SJCRH30 (cell line): Measurements from ENCODE around the gene MYO7A. TPM values are rescaled to one million over a fixed set of nuclear protein-coding genes. Genes with fewer than 3 reads are reported as not detected.

Experiments
- DNase-seq, 2 experiments: peaks; one replicate each; pipeline ENCODE4 v3.0.0-alpha.2; 2015 to 2020
- H3K27ac ChIP-seq: fragments of 250-450 bp; sonication (Bioruptor Pico); 2 replicates; pipeline ENCODE4 v1.5.1; 2020; ENCODE audit warnings: mild to moderate bottlenecking, moderate library complexity
- H3K27me3 ChIP-seq: fragments of 250-450 bp; sonication (Bioruptor Pico); 2 replicates; pipeline ENCODE4 v1.5.1; 2020; ENCODE audit warnings: mild to moderate bottlenecking, moderate library complexity
- H3K36me3 ChIP-seq: fragments of 250-450 bp; sonication (Bioruptor Pico); 2 replicates; pipeline ENCODE4 v1.5.1; 2020; ENCODE audit warnings: mild to moderate bottlenecking, moderate library complexity
- H3K4me1 ChIP-seq: fragments of 250-450 bp; sonication (Bioruptor Pico); 2 replicates; pipeline ENCODE4 v1.5.1; 2020; ENCODE audit warnings: mild to moderate bottlenecking, moderate library complexity
- H3K4me3 ChIP-seq: fragments of 250-450 bp; sonication (Bioruptor Pico); 2 replicates; pipeline ENCODE4 v1.5.1; 2020; ENCODE audit warnings: mild to moderate bottlenecking, moderate library complexity
- H3K9me3 ChIP-seq: fragments of 250-450 bp; sonication (Bioruptor Pico); replicated peaks from 2 replicates; pipeline ENCODE4 v1.5.1; 2020; ENCODE audit warnings: mild to moderate bottlenecking, moderate library complexity
- total RNA-seq: library from RNA; depleted of rRNA; stranded (reverse); fragments of >200 nt; shearing (Covaris generic); gene quantifications from 2 replicates; pipeline ENCODE4 v1.2.3, GENCODE V29; 2014

Gene MYO7A
- total RNA-seq, 1 experiment from 2014 or later: 4.5 TPM

DNA sequence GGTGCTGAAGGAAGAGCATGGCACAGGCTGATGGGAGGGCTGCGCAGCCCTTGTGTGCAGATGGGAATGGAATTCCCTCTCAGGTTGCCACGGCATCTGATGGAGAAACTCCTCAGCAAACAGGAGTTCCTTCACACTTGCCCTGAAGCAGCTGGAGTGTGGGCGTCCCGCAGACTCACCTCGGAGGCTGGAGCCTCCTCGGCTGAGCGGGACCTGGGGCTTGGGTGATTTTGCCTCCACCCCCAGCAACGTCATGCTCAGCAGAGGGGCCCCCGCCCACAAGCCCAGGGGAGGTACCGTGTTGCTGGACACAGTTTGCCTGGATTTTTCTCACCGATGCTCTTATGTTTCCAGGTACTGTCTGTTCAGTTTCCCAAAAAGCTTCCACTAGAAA, 63.4 kb downstream of the MYO7A start:
- Histone ChIP-seq H3K27ac (no peak overlapping the region), H3K4me1 (peaks cover 13% of the 10 kb centered on the region; the same call in 1 of the 2 replicates), H3K4me3 (no peak overlapping the region), H3K27me3 (no peaks in the 10 kb centered on the region), H3K36me3 (no peaks in the 10 kb centered on the region), H3K9me3 (no peaks in the 10 kb centered on the region)
- DNase-seq: no peak

- Histone ChIP-seq H3K4me3 (no peak overlapping the region), H3K9me3 (no peaks in the 10 kb centered on the region)
- DNase-seq: peak in 1 of 2 experiments; percentile 19
These were observed 63.9 kb downstream of the MYO7A start for GRCh38 chr11:77191823-77192495.

DNA sequence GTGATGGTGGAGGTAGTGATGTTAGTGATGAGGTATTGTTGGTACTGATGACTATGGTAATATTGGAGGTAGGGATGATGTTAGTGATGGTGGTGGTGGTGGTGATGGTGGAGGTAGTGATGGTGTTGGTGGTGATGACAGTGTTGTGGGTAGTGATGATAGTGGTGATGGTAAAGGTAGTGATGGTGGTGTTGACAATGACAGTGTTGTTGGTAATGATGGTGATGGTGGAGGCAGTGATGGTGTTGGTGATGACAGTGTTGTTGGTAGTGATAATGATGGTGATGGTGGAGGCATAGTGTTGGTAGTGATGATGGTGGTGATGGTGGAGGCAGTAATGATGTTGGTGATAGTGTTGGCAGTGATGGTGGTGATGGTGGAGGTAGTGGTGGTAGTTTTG, 65.1 kb downstream of the MYO7A start:
- Histone ChIP-seq H3K9me3 (no peaks in the 10 kb centered on the region), H3K4me3 (no peak overlapping the region), H3K27ac (no peak overlapping the region)

More at GRCh38 chr11:77191823-77192495, 63.9 kb downstream of the MYO7A start:
- Histone ChIP-seq H3K4me1 (peaks cover 13% of the 10 kb centered on the region; the same call in 1 of the 2 replicates), H3K27me3 (no peaks in the 10 kb centered on the region), H3K36me3 (no peaks in the 10 kb centered on the region), H3K27ac (no peak overlapping the region)

GRCh38 chr11:77193911-77194830, 66.1 kb downstream of the MYO7A start:
- Histone ChIP-seq H3K27ac (no peak overlapping the region), H3K4me1 (peaks cover 9% of the 10 kb centered on the region; the same call in 1 of the 2 replicates), H3K27me3 (no peaks in the 10 kb centered on the region), H3K9me3 (no peaks in the 10 kb centered on the region), H3K36me3 (no peaks in the 10 kb centered on the region), H3K4me3 (no peak overlapping the region)
- no peak for DNase-seq

More for the DNA sequence above, 65.1 kb downstream of the MYO7A start:
- H3K27me3 ChIP-seq: no peaks in the 10 kb centered on the region
- peaks cover 13% of the 10 kb centered on the region; the same call in 1 of the 2 replicates for H3K4me1 ChIP-seq
- no peak for DNase-seq
- H3K36me3 ChIP-seq: no peaks in the 10 kb centered on the region

GRCh38 chr11:77195071-77195755, 67.2 kb downstream of the MYO7A start:
- no peaks in the 10 kb centered on the region for H3K27me3 ChIP-seq
- no peak overlapping the region for H3K27ac ChIP-seq
- H3K36me3 ChIP-seq: no peaks in the 10 kb centered on the region
- H3K4me3 ChIP-seq: no peak overlapping the region
- peak; percentile 54 for DNase-seq
- H3K9me3 ChIP-seq: no peaks in the 10 kb centered on the region
- H3K4me1 ChIP-seq: peaks cover 6% of the 10 kb centered on the region; the same call in 1 of the 2 replicates

DNA sequence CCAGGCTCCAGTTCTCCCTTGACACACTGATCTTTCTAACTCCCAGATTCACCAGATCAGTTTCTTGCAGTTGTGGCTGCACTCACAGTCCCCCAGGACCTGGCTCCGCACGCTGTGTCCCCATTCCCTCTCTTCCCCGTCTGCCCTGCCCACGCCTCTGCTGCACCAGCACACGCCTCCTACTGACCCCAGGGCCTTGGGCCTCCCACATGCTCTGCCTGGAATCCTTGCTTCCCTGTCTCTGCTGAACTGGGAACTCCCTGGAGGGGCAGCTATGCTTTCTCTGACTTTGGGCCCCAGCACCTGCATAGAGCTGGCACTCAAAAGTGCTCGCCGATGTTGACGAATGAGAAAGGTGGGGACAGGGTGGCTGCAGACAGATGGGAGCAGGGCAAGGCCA, 68.9 kb downstream of the MYO7A start:
- no peaks in the 10 kb centered on the region for H3K9me3 ChIP-seq
- no peak overlapping the region for H3K27ac ChIP-seq
- no peak for DNase-seq
- H3K36me3 ChIP-seq: no peaks in the 10 kb centered on the region
- no peaks in the 10 kb centered on the region for H3K27me3 ChIP-seq
- H3K4me3 ChIP-seq: no peak overlapping the region
- H3K4me1 ChIP-seq: peaks cover 6% of the 10 kb centered on the region; the same call in 1 of the 2 replicates

DNA sequence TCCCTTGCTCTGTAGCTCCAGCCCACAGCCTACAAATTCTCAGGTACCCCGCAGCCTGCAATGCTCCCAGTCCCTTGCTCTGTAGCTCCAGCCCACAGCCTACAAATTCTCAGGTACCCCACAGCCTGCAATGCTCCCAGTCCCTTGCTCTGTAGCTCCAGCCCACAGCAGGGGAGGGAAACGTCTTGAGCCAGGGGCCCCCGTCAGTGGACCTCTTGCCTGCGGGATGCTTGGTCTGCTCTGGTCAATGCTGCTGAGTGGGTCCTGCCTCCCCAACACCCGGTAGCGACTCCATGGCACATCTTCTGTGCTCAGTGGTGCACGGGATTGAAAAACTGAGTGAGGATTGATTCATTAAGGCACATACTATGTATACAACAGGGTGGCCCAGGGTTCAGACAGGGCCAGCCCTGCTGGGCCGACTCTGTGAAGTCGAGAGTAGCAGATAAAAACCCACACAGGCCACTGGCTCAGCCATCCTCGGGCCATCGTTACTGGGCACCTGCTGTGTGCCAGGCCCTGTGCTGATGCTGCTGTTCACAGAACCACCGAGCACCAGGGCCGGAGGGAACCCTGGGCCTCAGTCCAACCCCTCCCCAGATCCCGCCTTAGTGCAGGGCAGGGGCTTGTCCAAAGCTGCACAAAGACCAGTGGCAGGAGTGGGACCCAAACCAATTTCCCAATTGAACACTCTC, 69.7 kb downstream of the MYO7A start:
- Histone ChIP-seq H3K36me3 (no peaks in the 10 kb centered on the region), H3K4me3 (no peak overlapping the region), H3K27me3 (no peaks in the 10 kb centered on the region), H3K4me1 (peaks cover 6% of the 10 kb centered on the region; the same call in 1 of the 2 replicates), H3K27ac (no peak overlapping the region), H3K9me3 (no peaks in the 10 kb centered on the region)
- no peak for DNase-seq

DNA sequence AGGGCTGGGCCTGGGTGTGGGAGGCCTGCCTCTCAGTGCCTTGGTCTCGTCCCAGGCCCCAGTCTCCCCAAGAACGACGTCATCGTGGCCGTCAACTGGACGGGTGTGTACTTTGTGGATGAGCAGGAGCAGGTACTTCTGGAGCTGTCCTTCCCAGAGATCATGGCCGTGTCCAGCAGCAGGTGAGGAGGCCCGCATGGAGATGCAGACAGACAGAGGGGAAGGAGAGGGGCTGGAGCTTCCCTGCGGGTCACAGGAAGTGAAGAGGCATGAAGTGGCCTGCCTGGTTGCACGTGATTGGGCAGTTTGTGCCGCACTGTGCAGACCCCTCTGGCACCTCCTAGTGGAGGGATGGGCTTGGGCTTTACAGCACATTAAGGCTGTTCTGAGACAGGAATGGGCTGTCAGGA, 70.4 kb downstream of the MYO7A start:
- Histone ChIP-seq H3K9me3 (no peaks in the 10 kb centered on the region), H3K36me3 (no peaks in the 10 kb centered on the region), H3K27me3 (no peaks in the 10 kb centered on the region), H3K27ac (no peak overlapping the region), H3K4me1 (peaks cover 6% of the 10 kb centered on the region; the same call in 1 of the 2 replicates), H3K4me3 (no peak overlapping the region)
- DNase-seq: peak; percentile 49 to 68

- Histone ChIP-seq H3K4me1 (peaks cover 6% of the 10 kb centered on the region; the same call in 1 of the 2 replicates), H3K9me3 (no peaks in the 10 kb centered on the region), H3K36me3 (no peaks in the 10 kb centered on the region), H3K4me3 (no peak overlapping the region), H3K27ac (no peak overlapping the region), H3K27me3 (no peaks in the 10 kb centered on the region)
- no peak for DNase-seq
These were observed 71.2 kb downstream of the MYO7A start for GRCh38 chr11:77199137-77199745.

DNA sequence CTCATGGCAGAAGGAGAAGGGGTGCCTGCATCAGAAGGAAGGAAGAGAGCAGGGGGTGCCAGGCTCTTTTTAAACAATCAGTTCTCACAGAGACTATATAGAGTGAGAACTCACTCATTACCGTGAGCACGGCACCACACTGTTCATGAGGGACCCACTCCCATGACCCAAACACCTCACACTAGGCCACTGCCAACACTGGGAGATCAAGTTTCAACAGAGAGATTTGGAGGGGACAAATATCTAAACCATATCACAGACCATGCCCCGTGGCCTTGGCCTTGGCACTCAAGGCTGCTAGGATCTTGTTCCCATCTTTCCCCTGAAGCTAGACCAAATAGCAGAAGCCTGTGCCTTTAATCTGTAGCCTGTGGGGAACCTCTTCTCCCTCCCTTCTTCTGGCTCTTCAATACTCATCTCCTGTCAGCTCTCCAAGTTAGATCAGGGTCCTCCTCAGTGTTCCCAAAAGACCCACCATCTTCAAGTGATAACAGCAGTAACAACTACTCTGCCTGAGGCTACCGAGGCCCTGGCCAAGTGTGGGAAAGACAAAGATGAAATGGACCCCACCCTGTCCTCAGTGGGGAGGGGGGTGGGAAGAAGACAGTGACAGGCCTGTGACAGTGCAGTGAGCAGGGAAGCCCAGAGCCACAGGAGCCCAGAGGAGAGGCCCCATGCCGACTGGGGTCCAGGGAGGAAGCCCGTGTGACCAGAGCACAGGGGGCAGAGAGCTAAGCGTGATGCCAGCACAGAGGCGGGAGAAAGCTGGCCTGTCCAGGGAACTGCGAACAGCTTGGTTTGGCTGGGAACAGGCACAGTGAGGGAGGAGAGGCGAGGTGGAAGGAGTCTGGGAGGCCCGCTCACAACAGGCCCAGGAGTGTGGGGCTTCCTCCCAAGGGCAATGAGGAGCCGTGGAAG, 72.6 kb downstream of the MYO7A start:
- Histone ChIP-seq H3K27ac (no peak overlapping the region), H3K27me3 (no peaks in the 10 kb centered on the region), H3K36me3 (no peaks in the 10 kb centered on the region), H3K4me1 (peaks cover under 1% of the 10 kb centered on the region; the same call in 1 of the 2 replicates), H3K9me3 (no peaks in the 10 kb centered on the region), H3K4me3 (no peak overlapping the region)
- DNase-seq: no peak

GRCh38 chr11:77201370-77201769, 73.3 kb downstream of the MYO7A start:
- Histone ChIP-seq H3K36me3 (no peaks in the 10 kb centered on the region), H3K4me1 (no peaks in the 10 kb centered on the region), H3K9me3 (no peaks in the 10 kb centered on the region), H3K4me3 (no peak overlapping the region), H3K27ac (no peak overlapping the region), H3K27me3 (no peaks in the 10 kb centered on the region)
- DNase-seq: no peak

GRCh38 chr11:77201991-77202841, 74.2 kb downstream of the MYO7A start:
- Histone ChIP-seq H3K27me3 (no peaks in the 10 kb centered on the region), H3K36me3 (no peaks in the 10 kb centered on the region), H3K4me1 (no peaks in the 10 kb centered on the region), H3K4me3 (no peak overlapping the region), H3K9me3 (no peaks in the 10 kb centered on the region), H3K27ac (no peak overlapping the region)
- DNase-seq: no peak
